Stimulated activated naive CD8-positive, alpha-beta T cell treated with anti-CD3 and anti-CD28 coated beads, Interleukin-15, Interleukin-2, amounts not matched to agents 100 ng/mL and 50 ng/mL, for 24 hours (primary cell): ENCODE measurements around the gene PDE8B.

Experiments used
- H3K27ac Mint-ChIP-seq: one replicate; pipeline ENCODE4 v1.8.0; 2021; ENCODE audit warnings: mild to moderate bottlenecking, mixed read lengths
- H3K27me3 Mint-ChIP-seq: one replicate; pipeline ENCODE4 v1.8.0; 2021; ENCODE audit warnings: mixed read lengths
- H3K36me3 Mint-ChIP-seq: one replicate; pipeline ENCODE4 v1.8.0; 2021; ENCODE audit warnings: low read depth, mixed read lengths
- H3K4me1 Mint-ChIP-seq: one replicate; pipeline ENCODE4 v1.8.0; 2021; ENCODE audit warnings: low read depth, mixed read lengths
- H3K4me3 Mint-ChIP-seq: one replicate; pipeline ENCODE4 v1.8.0; 2021; ENCODE audit warnings: mild to moderate bottlenecking, mixed read lengths
- H3K9me3 Mint-ChIP-seq: one replicate; pipeline ENCODE4 v1.8.0; 2021; ENCODE audit warnings: mixed read lengths

Gene PDE8B

GRCh38 chr5:77418601-77419581 lies 208.4 kb downstream of the PDE8B start:
- Mint-ChIP-seq H3K27ac (no peak overlapping the region), H3K4me3 (no peak overlapping the region), H3K4me1 (no peaks in the 10 kb centered on the region), H3K27me3 (peaks cover 12% of the 10 kb centered on the region), H3K9me3 (no peaks in the 10 kb centered on the region), H3K36me3 (no peaks in the 10 kb centered on the region)

- Mint-ChIP-seq H3K9me3 (no peaks in the 10 kb centered on the region), H3K36me3 (peaks cover 7% of the 10 kb centered on the region), H3K27ac (no peak overlapping the region), H3K4me1 (no peaks in the 10 kb centered on the region), H3K27me3 (peaks cover 5% of the 10 kb centered on the region), H3K4me3 (no peak overlapping the region)
These were observed 209.4 kb downstream of the PDE8B start for GRCh38 chr5:77419644-77420582.

GRCh38 chr5:77420940-77421339 lies 210.5 kb downstream of the PDE8B start:
- no peaks in the 10 kb centered on the region for H3K4me1 Mint-ChIP-seq
- no peak overlapping the region for H3K27ac Mint-ChIP-seq
- no peak overlapping the region for H3K4me3 Mint-ChIP-seq
- H3K27me3 Mint-ChIP-seq: peaks cover 5% of the 10 kb centered on the region
- no peaks in the 10 kb centered on the region for H3K9me3 Mint-ChIP-seq
- H3K36me3 Mint-ChIP-seq: peaks cover 7% of the 10 kb centered on the region

GRCh38 chr5:77423022-77423750 lies 212.7 kb downstream of the PDE8B start:
- no peak overlapping the region for H3K27ac Mint-ChIP-seq
- H3K27me3 Mint-ChIP-seq: no peaks in the 10 kb centered on the region
- no peak overlapping the region for H3K4me3 Mint-ChIP-seq
- H3K9me3 Mint-ChIP-seq: no peaks in the 10 kb centered on the region
- no peaks in the 10 kb centered on the region for H3K4me1 Mint-ChIP-seq
- H3K36me3 Mint-ChIP-seq: peaks cover 7% of the 10 kb centered on the region

DNA sequence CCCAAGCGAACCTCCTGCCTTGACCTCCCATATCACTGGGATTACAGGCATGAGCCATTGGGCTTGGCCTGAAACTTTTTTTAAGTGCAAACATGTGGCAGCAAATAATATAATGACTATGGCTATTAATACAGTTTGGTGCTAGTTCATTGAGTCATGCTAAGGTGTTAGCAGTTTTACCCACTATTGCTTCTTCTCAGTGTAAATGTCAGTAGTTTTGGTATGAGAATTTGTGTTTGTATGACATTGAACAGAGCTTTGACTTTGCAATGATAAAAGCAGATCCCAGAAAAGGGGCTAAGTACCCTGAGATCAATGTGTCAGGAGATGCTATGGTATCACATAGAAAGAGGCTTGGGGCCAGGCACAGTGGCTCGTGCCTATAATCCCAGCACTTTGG lies 214.4 kb downstream of the PDE8B start:
- no peaks in the 10 kb centered on the region for H3K4me1 Mint-ChIP-seq
- no peak overlapping the region for H3K4me3 Mint-ChIP-seq
- H3K27me3 Mint-ChIP-seq: no peaks in the 10 kb centered on the region
- H3K9me3 Mint-ChIP-seq: no peaks in the 10 kb centered on the region
- H3K27ac Mint-ChIP-seq: no peak overlapping the region
- H3K36me3 Mint-ChIP-seq: peaks cover 7% of the 10 kb centered on the region

- Mint-ChIP-seq H3K27ac (no peak overlapping the region), H3K9me3 (no peaks in the 10 kb centered on the region), H3K27me3 (no peaks in the 10 kb centered on the region), H3K4me1 (no peaks in the 10 kb centered on the region), H3K36me3 (peaks cover 8% of the 10 kb centered on the region), H3K4me3 (no peak overlapping the region)
These were observed 214.9 kb downstream of the PDE8B start for GRCh38 chr5:77425420-77425819.

- Mint-ChIP-seq H3K4me3 (no peak overlapping the region), H3K27ac (no peak overlapping the region), H3K27me3 (no peaks in the 10 kb centered on the region), H3K9me3 (no peaks in the 10 kb centered on the region), H3K36me3 (peaks cover 16% of the 10 kb centered on the region), H3K4me1 (peaks cover 2% of the 10 kb centered on the region)
These were observed 215.6 kb downstream of the PDE8B start for GRCh38 chr5:77425998-77426659.

GRCh38 chr5:77426670-77427069 lies 216.2 kb downstream of the PDE8B start:
- H3K27ac Mint-ChIP-seq: no peak overlapping the region
- H3K4me3 Mint-ChIP-seq: no peak overlapping the region
- peaks cover 8% of the 10 kb centered on the region for H3K4me1 Mint-ChIP-seq
- H3K9me3 Mint-ChIP-seq: no peaks in the 10 kb centered on the region
- H3K36me3 Mint-ChIP-seq: peaks cover 21% of the 10 kb centered on the region
- no peaks in the 10 kb centered on the region for H3K27me3 Mint-ChIP-seq

DNA sequence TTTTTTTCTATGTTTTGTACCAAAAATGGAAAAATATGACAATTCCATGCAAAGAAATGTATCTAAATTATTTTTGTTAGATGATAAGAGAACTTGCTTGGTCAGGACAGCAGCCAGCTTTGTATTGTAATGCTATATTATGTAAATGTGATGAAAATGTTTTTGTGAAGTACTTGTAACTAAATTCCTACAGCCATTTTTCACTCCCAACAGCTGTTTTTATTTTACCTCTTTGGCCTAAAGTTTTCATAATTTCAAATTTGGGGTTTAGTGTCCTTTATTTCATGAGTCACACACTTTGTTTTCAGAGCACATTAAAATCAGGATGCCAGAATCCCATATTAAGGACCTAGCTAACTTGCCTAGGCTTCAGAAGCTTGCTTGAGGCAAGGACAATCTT lies 217.5 kb downstream of the PDE8B start:
- peaks cover 33% of the 10 kb centered on the region for H3K36me3 Mint-ChIP-seq
- H3K4me3 Mint-ChIP-seq: no peak overlapping the region
- H3K27ac Mint-ChIP-seq: no peak overlapping the region
- peaks cover 8% of the 10 kb centered on the region for H3K4me1 Mint-ChIP-seq
- no peaks in the 10 kb centered on the region for H3K9me3 Mint-ChIP-seq
- H3K27me3 Mint-ChIP-seq: no peaks in the 10 kb centered on the region

- Mint-ChIP-seq H3K27ac (no peak overlapping the region), H3K4me1 (peaks cover 8% of the 10 kb centered on the region), H3K4me3 (no peak overlapping the region), H3K27me3 (no peaks in the 10 kb centered on the region), H3K36me3 (peaks cover 37% of the 10 kb centered on the region), H3K9me3 (no peaks in the 10 kb centered on the region)
These were observed 218.0 kb downstream of the PDE8B start for GRCh38 chr5:77428526-77428925.

GRCh38 chr5:77430726-77431125 lies 220.2 kb downstream of the PDE8B start:
- H3K27me3 Mint-ChIP-seq: no peaks in the 10 kb centered on the region
- H3K36me3 Mint-ChIP-seq: peaks cover 41% of the 10 kb centered on the region
- peaks cover 8% of the 10 kb centered on the region for H3K4me1 Mint-ChIP-seq
- H3K9me3 Mint-ChIP-seq: no peaks in the 10 kb centered on the region
- no peak overlapping the region for H3K27ac Mint-ChIP-seq
- no peak overlapping the region for H3K4me3 Mint-ChIP-seq

DNA sequence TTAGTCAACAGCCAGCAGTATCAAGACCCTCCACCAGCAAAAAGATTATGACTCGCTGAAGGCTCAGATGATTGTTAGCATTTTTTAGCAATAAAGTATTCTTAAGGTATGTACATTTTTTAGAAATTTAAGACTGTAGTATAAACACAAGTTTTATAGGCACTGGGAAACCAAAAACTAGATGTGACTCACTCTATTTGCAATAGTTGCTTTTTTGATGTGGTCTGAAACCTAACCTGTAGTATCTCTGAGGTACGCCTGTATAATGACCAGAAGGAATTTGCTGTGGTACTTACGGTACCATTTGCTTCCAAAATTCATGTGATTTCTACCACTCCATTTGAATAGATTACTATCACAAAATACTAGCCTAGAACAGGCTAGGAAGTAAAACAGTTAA lies 220.8 kb downstream of the PDE8B start:
- Mint-ChIP-seq H3K36me3 (peaks cover 41% of the 10 kb centered on the region), H3K9me3 (no peaks in the 10 kb centered on the region), H3K4me1 (peaks cover 8% of the 10 kb centered on the region)

DNA sequence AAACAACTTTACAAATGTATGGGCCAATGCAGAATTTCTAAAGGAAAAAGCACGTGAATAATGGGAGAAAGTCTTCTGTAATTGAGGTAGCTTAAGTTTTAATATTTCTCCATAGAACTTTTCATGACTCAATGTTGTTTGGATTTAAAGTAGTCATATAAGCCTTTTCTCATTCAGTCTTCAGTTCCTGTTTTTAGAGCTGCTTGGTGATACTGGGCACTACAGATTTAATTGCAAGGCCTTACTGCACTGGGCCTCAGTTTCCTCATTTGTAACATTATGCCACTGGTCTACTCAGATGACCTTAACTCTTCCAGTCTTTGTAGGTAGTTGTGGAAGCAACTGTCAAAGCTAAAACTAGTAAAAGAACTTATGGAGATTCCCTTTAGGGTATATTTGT lies 221.2 kb downstream of the PDE8B start:
- no peaks in the 10 kb centered on the region for H3K27me3 Mint-ChIP-seq
- no peaks in the 10 kb centered on the region for H3K9me3 Mint-ChIP-seq
- H3K27ac Mint-ChIP-seq: no peak overlapping the region
- peaks cover 41% of the 10 kb centered on the region for H3K36me3 Mint-ChIP-seq
- peaks cover 8% of the 10 kb centered on the region for H3K4me1 Mint-ChIP-seq
- H3K4me3 Mint-ChIP-seq: no peak overlapping the region

More for the DNA sequence above, 220.8 kb downstream of the PDE8B start:
- Mint-ChIP-seq H3K27me3 (no peaks in the 10 kb centered on the region), H3K4me3 (no peak overlapping the region), H3K27ac (no peak overlapping the region)

DNA sequence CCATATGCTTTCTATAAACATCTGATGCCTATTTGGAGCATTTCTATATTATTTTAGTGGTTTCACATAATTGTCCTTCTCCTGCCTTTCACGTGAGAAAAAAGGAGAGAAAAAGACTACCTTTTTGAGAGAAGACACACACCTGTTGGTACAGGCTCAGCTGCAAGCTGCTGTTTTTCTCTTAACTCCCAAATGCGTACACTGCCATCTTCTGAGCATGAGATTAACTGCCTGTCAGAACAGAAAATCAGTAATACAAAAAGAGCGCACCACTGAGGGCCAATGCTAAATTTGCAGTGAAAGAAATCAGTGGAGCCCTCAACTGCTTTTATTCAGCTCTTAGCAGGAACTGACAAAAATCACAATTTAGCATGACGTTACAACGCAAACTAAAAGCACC lies 226.7 kb downstream of the PDE8B start:
- H3K4me3 Mint-ChIP-seq: no peak overlapping the region
- H3K36me3 Mint-ChIP-seq: peaks cover 35% of the 10 kb centered on the region
- H3K4me1 Mint-ChIP-seq: no peaks in the 10 kb centered on the region
- no peak overlapping the region for H3K27ac Mint-ChIP-seq
- no peaks in the 10 kb centered on the region for H3K9me3 Mint-ChIP-seq
- no peaks in the 10 kb centered on the region for H3K27me3 Mint-ChIP-seq
